Neural progenitor cell (in vitro differentiated cells): ENCODE measurements around the gene WDR62. TPM values are rescaled to one million over a fixed set of nuclear protein-coding genes. Genes with fewer than 3 reads are reported as not detected.

Experiments
- DNase-seq: peaks from one replicate; pipeline ENCODE4 v3.0.0-alpha.2; 2016; ENCODE audit warnings: low spot score
- H2AFZ ChIP-seq: fragments of 200-600 bp; sonication (generic); replicated peaks from 2 replicates; pipeline ENCODE4 v1.6.1; 2016; ENCODE audit warnings: antibody characterized with exemption
- H3F3A ChIP-seq: fragments of 200-600 bp; sonication (generic); 2 replicates; pipeline ENCODE4 v1.6.1; 2016; ENCODE audit warnings: antibody characterized with exemption, low read depth
- H3K27ac ChIP-seq: fragments of 200-600 bp; sonication (generic); 2 replicates; pipeline ENCODE4 v1.5.1; 2016; ENCODE audit warnings: mild to moderate bottlenecking
- H3K27me3 ChIP-seq: fragments of 200-600 bp; sonication (generic); 2 replicates; pipeline ENCODE4 v1.6.1; 2016; ENCODE audit warnings: mild to moderate bottlenecking, moderate library complexity
- H3K36me3 ChIP-seq: fragments of 200-600 bp; sonication (generic); 2 replicates; pipeline ENCODE4 v1.5.1; 2016
- H3K4me1 ChIP-seq: fragments of 200-600 bp; sonication (generic); 2 replicates; pipeline ENCODE4 v1.6.1; 2016; ENCODE audit warnings: mixed run types
- H3K4me2 ChIP-seq: fragments of 200-600 bp; sonication (generic); 2 replicates; pipeline ENCODE4 v1.6.1; 2016
- H3K4me3 ChIP-seq: fragments of 200-600 bp; sonication (generic); 2 replicates; pipeline ENCODE4 v1.5.1; 2016
- H3K79me2 ChIP-seq: fragments of 200-600 bp; sonication (generic); 2 replicates; pipeline ENCODE4 v1.6.1; 2016; ENCODE audit warnings: low read depth
- H3K9ac ChIP-seq: fragments of 200-600 bp; sonication (generic); 2 replicates; pipeline ENCODE4 v1.6.1; 2016
- H3K9me3 ChIP-seq: fragments of 200-600 bp; sonication (generic); 2 replicates; pipeline ENCODE4 v1.5.1; 2016; ENCODE audit warnings: low read depth
- H4K20me1 ChIP-seq: fragments of 200-600 bp; sonication (generic); 2 replicates; pipeline ENCODE4 v1.6.1; 2016; ENCODE audit warnings: low read depth
- H3K27ac Mint-ChIP-seq: 3 replicates; pipeline ENCODE4 v1.8.0; 2021; ENCODE audit warnings: mixed read lengths
- H3K27me3 Mint-ChIP-seq: 2 replicates; pipeline ENCODE4 v1.8.0; 2022; ENCODE audit warnings: low read depth, mild to moderate bottlenecking, inconsistent platforms, moderate library complexity, mixed read lengths; ENCODE audit not compliant: insufficient read depth
- H3K36me3 Mint-ChIP-seq: 3 replicates; pipeline ENCODE4 v1.8.0; 2021; ENCODE audit warnings: mixed read lengths
- H3K4me1 Mint-ChIP-seq: 3 replicates; pipeline ENCODE4 v1.8.0; 2021; ENCODE audit warnings: mixed read lengths
- H3K4me3 Mint-ChIP-seq: 3 replicates; pipeline ENCODE4 v1.8.0; 2021; ENCODE audit warnings: mild to moderate bottlenecking, moderate library complexity, mixed read lengths
- H3K9me3 Mint-ChIP-seq: 3 replicates; pipeline ENCODE4 v1.8.0; 2020; ENCODE audit warnings: mixed read lengths
- CTCF ChIP-seq: fragments of 200-600 bp; sonication (generic); IDR thresholded peaks from 2 replicates; pipeline ENCODE4 v1.5.1; 2017; ENCODE audit warnings: antibody characterized with exemption, mild to moderate bottlenecking
- EZH2 ChIP-seq: fragments of 200-600 bp; sonication (generic); IDR thresholded peaks from 2 replicates; pipeline ENCODE4 v1.6.1; 2017; ENCODE audit warnings: antibody characterized with exemption, mild to moderate bottlenecking, moderate library complexity
- EZH2phosphoT487 ChIP-seq: fragments of 200-600 bp; sonication (generic); IDR thresholded peaks from 2 replicates; pipeline ENCODE4 v1.6.1; 2017; ENCODE audit warnings: antibody characterized with exemption
- total RNA-seq: library from RNA; depleted of rRNA; stranded (reverse); fragments of >200 nt; gene quantifications from 2 replicates; pipeline ENCODE4 v1.2.3, GENCODE V29; 2015; ENCODE audit warnings: low replicate concordance

Gene WDR62
- total RNA-seq, 1 donor from 2014 or later: 12.0 TPM

DNA sequence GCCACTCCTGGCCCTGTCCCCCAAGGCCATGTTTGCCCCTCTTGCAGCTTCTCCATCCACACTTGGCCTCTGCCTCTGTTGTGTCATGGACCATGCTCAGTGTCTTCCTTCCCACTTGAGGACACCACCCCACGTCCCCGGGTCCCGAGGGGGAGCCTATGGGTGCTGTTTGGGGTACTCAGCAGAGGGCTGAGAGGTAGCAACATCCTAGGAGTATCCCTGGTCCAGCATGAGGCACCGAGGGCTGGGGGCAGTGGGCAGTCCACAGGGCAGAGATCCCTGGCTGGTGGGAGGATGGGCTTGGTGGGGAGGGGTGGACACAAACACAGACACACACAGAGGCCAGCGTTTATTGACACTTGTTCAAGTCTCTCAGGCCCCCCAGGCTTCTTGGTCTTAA, 95.9 kb downstream of the WDR62 start:
- Mint-ChIP-seq H3K36me3 (peaks cover 25% of the 10 kb centered on the region), H3K27ac (no peak overlapping the region), H3K9me3 (no peaks in the 10 kb centered on the region), H3K4me1 (peaks cover 5% of the 10 kb centered on the region), H3K27me3 (peaks cover 4% of the 10 kb centered on the region), H3K4me3 (no peak overlapping the region)
- H3K4me3 ChIP-seq: no peak overlapping the region
- H3F3A ChIP-seq: no peaks in the 10 kb centered on the region
- H3K36me3 ChIP-seq: no peaks in the 10 kb centered on the region
- no peak for DNase-seq
- no peaks in the 10 kb centered on the region for H3K9me3 ChIP-seq
- H4K20me1 ChIP-seq: no peaks in the 10 kb centered on the region
- no peak overlapping the region for H2AFZ ChIP-seq
- H3K4me1 ChIP-seq: no peaks in the 10 kb centered on the region
- H3K27ac ChIP-seq: no peak overlapping the region
- no peak overlapping the region for H3K4me2 ChIP-seq
- TF ChIP-seq EZH2phosphoT487 (no peak), EZH2 (no peak)
- no peaks in the 10 kb centered on the region for H3K79me2 ChIP-seq
- H3K27me3 ChIP-seq: no peaks in the 10 kb centered on the region
- no peak overlapping the region for H3K9ac ChIP-seq

GRCh38 chr19:36151144-36152018, 96.7 kb downstream of the WDR62 start:
- H3K27ac ChIP-seq: no peak overlapping the region
- H3K27ac Mint-ChIP-seq: no peak overlapping the region
- no peaks in the 10 kb centered on the region for H3K9me3 Mint-ChIP-seq
- H3K36me3 ChIP-seq: no peaks in the 10 kb centered on the region
- peaks cover 10% of the 10 kb centered on the region for H3K4me1 Mint-ChIP-seq
- no peaks in the 10 kb centered on the region for H3F3A ChIP-seq
- H3K9me3 ChIP-seq: no peaks in the 10 kb centered on the region
- H3K4me1 ChIP-seq: peaks cover 4% of the 10 kb centered on the region
- H4K20me1 ChIP-seq: no peaks in the 10 kb centered on the region
- no peak overlapping the region for H3K4me3 Mint-ChIP-seq
- DNase-seq: no peak
- H3K9ac ChIP-seq: no peak overlapping the region
- no peak overlapping the region for H2AFZ ChIP-seq
- H3K4me3 ChIP-seq: no peak overlapping the region
- TF ChIP-seq EZH2phosphoT487 (no peak), CTCF (no peak), EZH2 (no peak)
- H3K4me2 ChIP-seq: no peak overlapping the region
- H3K27me3 Mint-ChIP-seq: peaks cover 4% of the 10 kb centered on the region
- H3K36me3 Mint-ChIP-seq: peaks cover 17% of the 10 kb centered on the region
- H3K27me3 ChIP-seq: no peaks in the 10 kb centered on the region
- H3K79me2 ChIP-seq: no peaks in the 10 kb centered on the region

- TF ChIP-seq CTCF: no peak
- no peak for TF ChIP-seq EZH2phosphoT487
- TF ChIP-seq EZH2: no peak
- no peak overlapping the region for H3K4me2 ChIP-seq
- DNase-seq: no peak
Observed at GRCh38 chr19:36152019-36152351, 97.3 kb downstream of the WDR62 start.

More at GRCh38 chr19:36152019-36152351, 97.3 kb downstream of the WDR62 start:
- Histone ChIP-seq H3K9me3 (no peaks in the 10 kb centered on the region), H3K27ac (no peak overlapping the region), H3K36me3 (no peaks in the 10 kb centered on the region), H3K4me3 (no peak overlapping the region), H4K20me1 (no peaks in the 10 kb centered on the region), H3K27me3 (no peaks in the 10 kb centered on the region), H3F3A (no peaks in the 10 kb centered on the region), H2AFZ (no peak overlapping the region), H3K9ac (no peak overlapping the region), H3K4me1 (peaks cover 4% of the 10 kb centered on the region), H3K79me2 (no peaks in the 10 kb centered on the region)
- no peak overlapping the region for H3K4me3 Mint-ChIP-seq
- no peak overlapping the region for H3K27ac Mint-ChIP-seq
- H3K9me3 Mint-ChIP-seq: no peaks in the 10 kb centered on the region
- peaks cover 11% of the 10 kb centered on the region for H3K4me1 Mint-ChIP-seq
- H3K36me3 Mint-ChIP-seq: peaks cover 13% of the 10 kb centered on the region
- H3K27me3 Mint-ChIP-seq: peaks cover 4% of the 10 kb centered on the region
